ENCODE results near the gene GSX2.
"Not testable (repeated sequence)": the region's sequence is repeated elsewhere in the genome, so short reads cannot be mapped to it uniquely, and the experiment has no call there.

Gene GSX2

GRCh38 chr4:54107951-54108748 lies 8.2 kb downstream of the GSX2 start:
- no peak for DNase-seq

- no peak for DNase-seq
Observed at GRCh38 chr4:54109241-54110018, 9.5 kb downstream of the GSX2 start.

DNA sequence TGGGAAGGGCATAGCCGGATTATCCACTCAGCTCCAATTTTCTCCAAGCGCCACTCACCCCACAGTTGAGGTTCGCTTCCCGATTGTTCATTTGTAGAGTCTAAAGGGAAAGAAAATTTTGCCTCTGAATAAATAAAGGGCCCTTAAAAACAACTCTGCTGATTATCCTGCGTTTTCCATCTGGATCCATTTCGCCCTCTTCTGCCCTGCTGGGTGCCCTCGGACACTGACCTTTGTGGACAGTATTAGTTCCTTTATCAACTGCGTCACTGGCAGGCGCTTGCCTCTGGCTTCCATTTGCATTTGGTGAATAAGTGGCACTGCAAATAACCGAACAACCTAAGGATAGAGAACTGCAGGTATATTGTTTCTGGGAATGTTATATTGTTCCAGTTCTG lies 10.1 kb downstream of the GSX2 start:
- no peak for DNase-seq

DNA sequence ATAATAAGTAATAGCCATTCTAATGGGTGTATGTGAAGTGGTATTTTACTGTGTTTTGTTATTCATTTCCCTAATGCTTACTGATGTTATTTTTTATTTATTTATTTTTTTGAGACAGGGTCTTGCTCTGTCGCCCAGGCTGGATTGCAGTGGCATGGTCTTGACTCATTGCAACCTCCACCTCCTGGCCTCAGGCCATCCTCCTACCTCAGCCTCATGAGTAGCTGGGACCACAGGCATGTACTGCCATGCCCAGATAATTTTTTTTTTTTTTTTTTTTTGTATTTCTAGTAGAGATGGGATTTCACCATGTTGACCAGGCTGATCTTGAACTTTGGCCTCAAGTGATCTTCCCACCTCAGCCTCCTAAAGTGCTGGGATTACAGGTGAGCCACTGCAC lies 13.2 kb downstream of the GSX2 start:
- DNase-seq, result not testable (repeated sequence)

DNA sequence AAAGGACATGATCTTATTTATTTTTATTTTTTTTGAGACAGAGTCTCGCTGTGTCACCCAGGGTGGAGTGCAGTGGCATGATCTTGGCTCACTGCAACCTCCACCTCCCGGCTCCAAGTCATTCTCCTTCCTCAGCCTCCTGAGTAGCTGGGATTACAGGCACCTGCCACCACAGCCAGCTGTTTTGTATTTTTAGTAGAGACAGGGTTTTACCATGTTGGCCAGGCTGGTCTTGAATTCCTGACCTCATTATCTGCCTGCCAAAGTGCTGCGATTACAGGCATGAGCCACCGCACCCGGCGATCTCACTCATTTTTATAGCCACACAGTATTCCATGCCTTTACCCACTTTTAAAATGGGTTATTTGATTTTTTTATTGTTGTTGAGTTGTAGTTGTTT lies 16.3 kb downstream of the GSX2 start:
- DNase-seq, result not testable (repeated sequence)

- no peak for DNase-seq
Observed at GRCh38 chr4:54118850-54119589, 19.1 kb downstream of the GSX2 start.

GRCh38 chr4:54120518-54120917 lies 20.6 kb downstream of the GSX2 start:
- no peak for DNase-seq

DNA sequence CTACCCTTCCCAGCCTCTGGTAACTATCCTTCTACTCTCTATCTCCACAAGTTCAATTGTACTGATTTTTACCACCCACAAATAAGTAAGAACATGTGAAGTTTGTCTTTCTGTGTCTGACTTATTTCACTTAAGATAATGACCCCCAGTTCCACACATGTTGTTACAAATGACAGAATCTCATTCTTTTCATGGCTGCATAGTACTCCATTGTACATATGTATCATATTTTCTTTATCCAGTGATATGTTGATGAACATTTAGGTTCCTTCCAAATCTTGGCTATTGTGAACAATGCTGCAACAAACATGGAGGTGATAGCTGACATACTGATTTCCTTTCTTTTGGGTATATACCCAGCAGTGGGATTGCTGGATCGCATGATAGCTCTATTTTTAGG lies 27.7 kb downstream of the GSX2 start:
- DNase-seq, result no peak

GRCh38 chr4:54128694-54129093 lies 28.7 kb downstream of the GSX2 start:
- DNase-seq, result not testable (repeated sequence)

DNA sequence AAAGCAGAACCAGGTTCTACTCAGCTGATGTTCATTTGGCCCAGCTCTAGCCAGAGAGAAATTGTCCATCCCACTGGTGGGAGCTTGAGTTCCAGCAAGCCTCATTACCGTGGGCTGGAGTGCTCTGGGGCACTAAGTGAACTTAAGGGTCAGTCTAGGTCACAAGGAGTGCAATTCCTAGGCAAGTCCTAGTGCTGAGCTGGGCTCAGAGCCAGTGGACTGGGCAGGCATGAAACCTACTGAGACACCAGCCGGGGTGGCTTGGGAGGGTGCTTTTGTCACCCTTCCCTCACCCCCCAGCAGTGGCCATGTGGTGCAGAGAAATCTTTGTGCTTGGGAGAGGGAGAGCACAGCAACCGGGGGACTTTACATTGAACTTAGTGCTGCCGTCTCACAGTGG lies 39.4 kb downstream of the GSX2 start:
- DNase-seq, result no peak

DNA sequence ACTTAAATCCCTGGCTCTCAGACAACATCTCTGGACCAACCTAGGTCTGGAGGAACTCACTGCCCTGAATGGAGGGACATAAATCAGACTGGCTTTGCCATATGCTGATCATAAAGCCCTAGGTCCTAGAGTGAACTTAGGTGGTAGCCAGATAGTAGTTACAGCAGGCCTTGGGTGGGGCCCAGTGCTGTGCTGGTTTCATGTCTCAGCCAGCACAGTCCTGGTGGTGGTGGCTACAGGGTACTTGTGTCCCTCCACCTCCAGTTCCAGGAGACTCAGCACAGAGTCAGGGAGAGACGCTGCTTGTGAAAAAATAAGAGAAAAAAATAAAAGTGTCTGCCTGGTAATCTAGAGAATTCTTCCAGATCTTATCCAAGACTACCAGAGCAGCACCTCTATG lies 40.3 kb downstream of the GSX2 start:
- no peak for DNase-seq

- DNase-seq, result no peak
Observed at GRCh38 chr4:54144199-54144598, 44.2 kb downstream of the GSX2 start.

DNA sequence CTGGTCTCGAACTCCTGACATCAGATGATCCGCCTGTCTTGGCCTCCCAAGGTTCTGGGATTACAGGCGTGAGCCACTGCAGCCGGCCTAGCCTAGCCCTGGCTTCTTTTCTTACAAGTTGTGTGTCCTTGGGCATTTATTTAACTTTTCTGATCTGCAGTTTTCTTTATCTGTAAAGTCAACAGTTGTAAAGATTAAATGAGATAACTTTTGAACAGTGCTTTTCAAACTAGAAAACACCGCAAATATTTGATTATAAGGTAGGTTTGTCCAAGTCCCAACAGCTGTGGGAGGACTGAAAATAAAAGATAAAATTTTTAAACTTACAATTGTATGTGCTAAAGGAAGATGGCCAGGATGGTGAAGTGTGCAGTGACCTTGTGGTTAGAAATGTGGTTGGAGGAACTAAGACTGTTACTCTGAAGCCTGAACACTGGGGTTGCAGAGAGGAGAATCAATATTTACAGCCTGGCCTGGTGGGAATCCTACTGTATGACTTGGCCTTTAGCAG lies 44.8 kb downstream of the GSX2 start:
- DNase-seq, result no peak

DNA sequence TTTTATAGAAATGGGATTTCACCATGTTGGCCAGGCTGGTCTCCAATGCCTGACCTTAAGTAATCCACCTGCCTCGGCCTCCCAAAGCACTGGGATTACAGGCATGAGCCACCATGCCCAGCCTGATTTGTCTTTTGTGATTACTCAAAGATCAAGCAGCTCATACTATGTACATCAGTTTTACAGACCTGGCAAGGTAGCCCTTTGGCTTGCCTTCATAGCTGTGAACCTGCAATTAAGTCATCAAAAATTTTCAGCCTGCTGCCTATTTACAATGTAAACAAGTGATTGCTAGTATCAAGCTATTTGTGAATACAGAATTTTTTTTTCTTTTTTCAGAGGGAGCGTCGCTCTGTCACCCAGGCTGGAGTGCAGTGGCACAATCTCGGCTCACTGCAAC lies 46.2 kb downstream of the GSX2 start:
- no peak for DNase-seq

DNA sequence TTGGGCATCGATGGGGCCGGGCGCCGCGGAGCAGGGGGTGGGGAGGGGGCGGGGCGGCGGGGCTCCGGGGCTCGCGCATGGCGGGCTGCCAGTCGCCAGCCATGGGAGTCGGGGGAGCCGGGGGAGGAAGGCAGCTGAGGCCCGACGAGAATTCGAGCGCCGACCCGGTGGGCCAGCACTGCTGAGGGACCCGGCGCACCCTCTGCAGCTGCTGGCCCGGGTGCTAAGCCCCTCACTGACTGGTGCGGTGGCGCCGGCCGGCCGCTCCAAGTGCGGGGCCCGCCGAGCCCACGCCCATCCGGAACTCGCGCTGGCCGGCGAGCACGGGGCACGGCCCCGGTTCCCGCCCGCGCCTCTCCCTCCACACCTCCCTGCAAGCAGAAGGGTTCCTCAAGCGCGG lies 49.4 kb downstream of the GSX2 start:
- no peak for DNase-seq

All from fibroblast of skin of right quadriceps (primary cell).